Retinal pigment epithelial cell (primary cell): ENCODE data around the gene NRDC.

ENCODE experiments used
- DNase-seq: peaks from one replicate; pipeline ENCODE4 v3.0.0-alpha.2; 2010; ENCODE audit warnings: low read depth
- H3K4me3 ChIP-seq: 2 replicates; pipeline ENCODE4 v1.5.1; 2011; ENCODE audit warnings: mild to moderate bottlenecking, low read length, control low read depth, moderate library complexity
- TF ChIP-seq, protein P1 (sequence below): conservative IDR thresholded peaks from 2 replicates; pipeline ENCODE4 v1.5.1; 2011; ENCODE audit warnings: low read depth, low read length, control low read depth, inconsistent platforms

The NRDC gene

DNA sequence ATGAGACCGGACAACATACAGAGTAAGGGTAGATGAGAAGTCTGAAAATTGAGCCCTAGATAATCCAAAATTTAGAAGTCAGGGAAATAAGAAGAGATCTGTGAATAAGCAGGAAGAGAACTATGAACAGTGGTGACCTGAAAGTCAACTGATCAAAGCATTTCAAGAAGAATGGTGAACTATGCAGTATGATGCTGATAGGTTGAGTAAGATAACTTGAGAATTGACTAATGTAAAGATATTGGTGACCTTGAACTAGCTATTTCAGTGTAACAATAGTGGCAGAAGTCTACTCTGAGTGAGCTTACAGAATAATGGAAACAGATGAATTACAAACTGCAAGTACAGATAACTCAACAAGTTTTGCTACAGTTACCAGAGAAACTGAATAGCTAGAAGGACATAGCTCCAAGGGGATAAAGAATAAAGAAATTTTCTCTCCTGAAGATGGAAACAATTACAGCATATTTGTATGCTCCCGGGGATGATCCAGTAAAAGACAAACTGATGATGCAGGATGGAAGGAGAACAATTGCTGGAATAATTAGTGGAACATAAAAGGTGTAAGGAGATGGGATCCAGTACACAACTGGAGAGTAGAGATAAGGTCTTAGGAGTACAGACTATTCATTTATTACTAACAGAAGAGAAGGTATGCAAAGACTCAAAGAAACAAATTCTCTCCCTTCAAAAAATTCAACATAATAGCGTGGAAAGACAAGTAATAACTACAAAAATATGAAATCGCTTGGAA lies 10.9 kb downstream of the NRDC start:
- TF ChIP-seq, protein P1, sequence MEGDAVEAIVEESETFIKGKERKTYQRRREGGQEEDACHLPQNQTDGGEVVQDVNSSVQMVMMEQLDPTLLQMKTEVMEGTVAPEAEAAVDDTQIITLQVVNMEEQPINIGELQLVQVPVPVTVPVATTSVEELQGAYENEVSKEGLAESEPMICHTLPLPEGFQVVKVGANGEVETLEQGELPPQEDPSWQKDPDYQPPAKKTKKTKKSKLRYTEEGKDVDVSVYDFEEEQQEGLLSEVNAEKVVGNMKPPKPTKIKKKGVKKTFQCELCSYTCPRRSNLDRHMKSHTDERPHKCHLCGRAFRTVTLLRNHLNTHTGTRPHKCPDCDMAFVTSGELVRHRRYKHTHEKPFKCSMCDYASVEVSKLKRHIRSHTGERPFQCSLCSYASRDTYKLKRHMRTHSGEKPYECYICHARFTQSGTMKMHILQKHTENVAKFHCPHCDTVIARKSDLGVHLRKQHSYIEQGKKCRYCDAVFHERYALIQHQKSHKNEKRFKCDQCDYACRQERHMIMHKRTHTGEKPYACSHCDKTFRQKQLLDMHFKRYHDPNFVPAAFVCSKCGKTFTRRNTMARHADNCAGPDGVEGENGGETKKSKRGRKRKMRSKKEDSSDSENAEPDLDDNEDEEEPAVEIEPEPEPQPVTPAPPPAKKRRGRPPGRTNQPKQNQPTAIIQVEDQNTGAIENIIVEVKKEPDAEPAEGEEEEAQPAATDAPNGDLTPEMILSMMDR, result no peak
- no peak overlapping the region for H3K4me3 ChIP-seq
- DNase-seq, result no peak

DNA sequence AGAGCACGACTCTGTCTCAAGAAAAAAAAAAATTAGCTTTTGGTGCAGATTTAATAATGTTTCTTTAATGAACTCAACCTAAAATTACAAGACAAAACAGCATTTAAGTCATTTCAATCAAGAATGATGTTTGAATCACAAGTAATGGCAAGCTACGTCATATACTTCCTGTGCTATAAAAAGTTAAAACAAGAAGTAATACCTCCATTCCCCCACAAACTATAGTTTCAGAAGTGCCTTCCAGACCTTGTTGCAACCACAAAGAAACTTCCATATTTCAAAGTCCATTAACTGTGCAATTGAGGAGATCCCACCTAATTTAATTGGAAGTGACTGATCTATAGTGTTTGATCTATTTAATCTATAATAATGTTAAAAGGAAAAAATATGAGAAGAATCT lies 15.1 kb downstream of the NRDC start:
- TF ChIP-seq, protein P1, result no peak
- no peak overlapping the region for H3K4me3 ChIP-seq
- DNase-seq, result no peak

DNA sequence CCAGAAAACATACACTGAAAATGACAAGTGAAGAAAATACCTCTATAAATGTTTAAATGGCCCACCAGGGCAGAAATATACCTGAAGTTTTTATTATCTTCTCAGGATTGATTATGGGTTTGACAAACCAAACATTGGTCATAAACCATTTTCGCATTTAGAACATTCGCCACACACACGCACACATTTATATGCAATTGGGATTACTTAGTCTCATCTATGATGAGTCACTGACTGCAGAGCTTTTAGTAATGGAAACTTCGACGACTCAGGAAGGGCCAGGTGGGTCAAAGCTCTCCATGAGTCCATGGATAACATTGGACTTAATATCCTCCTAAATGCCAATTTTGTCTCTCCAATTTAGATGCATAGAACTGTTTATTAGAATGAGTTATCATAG lies 16.9 kb downstream of the NRDC start:
- no peak for DNase-seq
- TF ChIP-seq, protein P1, result no peak
- H3K4me3 ChIP-seq, result no peak overlapping the region

DNA sequence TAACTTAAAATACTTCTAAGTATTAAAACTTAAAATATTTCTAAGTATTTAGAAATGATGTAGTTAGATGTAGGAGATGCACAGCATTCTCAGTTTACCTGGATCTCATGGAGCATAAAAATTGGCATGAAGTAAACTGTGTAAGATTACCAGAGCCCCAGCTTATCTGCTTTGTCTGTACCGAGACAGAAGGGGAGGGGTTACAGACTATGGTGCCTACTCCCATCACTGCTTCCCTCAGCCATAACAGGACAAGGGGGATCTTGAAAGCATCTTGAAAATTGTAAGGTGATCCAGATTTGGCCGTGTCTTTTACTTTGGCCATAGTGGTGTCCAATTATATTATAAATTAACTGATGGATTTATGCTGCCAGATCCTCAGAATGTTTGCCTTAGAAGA lies 18.8 kb downstream of the NRDC start:
- TF ChIP-seq, protein P1, result no peak
- no peak overlapping the region for H3K4me3 ChIP-seq
- DNase-seq, result no peak

DNA sequence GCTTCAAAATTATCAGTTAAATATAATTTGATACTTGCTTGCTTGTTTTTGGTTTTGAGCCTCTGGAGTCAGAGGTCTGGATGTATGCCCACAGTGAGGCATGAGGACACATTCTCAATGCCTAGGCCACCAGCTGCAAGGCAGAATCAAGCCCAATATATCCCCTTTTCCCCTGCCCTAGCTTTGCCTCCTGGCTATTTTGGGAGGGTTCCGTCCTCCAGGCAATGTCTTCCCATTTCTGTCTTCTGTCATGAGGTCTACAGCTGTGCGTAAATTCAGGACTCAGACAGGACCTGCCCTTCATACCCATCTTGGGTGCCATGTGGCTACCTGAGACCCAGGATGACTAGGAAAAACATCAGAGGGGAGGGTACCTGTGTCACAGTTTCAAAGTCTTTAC lies 19.2 kb downstream of the NRDC start:
- no peak overlapping the region for H3K4me3 ChIP-seq
- no peak for DNase-seq
- TF ChIP-seq, protein P1, result no peak

DNA sequence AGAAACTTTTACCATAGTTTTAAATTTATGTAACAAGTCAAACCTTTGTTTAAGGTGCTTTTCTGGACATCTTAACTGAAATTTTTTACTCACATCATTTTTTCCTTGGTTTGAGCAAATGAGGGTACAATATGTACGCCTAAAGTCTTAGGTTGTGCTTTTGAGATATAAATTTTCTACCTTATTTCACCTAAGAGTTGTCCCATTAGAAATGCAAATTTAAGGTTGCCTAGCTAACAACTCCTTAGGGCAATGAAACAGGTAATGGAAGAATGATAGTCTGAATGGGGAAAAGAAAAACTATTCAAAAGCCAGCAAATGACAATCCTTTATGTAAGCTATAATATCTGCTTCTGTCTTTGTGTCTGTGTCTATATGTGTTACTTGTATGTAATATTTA lies 19.6 kb downstream of the NRDC start:
- no peak overlapping the region for H3K4me3 ChIP-seq
- DNase-seq, result no peak
- TF ChIP-seq, protein P1, result no peak

DNA sequence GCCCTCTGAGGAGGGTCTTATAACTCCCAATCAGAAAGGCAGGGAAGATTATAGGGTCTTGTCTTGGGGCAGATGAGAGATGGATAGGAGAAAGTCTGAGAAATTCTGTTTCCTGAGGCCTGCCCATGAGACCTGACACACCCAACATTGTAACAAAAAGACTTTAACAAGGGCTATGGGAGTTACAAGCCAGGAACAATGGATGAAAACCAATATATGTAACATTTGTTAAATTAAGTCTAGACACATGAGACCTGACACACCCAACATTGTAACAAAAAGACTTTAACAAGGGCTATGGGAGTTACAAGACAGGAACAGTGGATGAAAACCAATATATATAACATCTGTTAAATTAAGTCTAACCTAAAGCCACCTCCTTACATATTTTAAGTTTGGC lies 21.8 kb downstream of the NRDC start:
- DNase-seq, result no peak
- H3K4me3 ChIP-seq, result no peak overlapping the region
- TF ChIP-seq, protein P1, result no peak
